Activated CD8-positive, alpha-beta T cell treated with anti-CD3 and anti-CD28 coated beads for 36 hours (primary cell): ENCODE results near the gene SPIB. TPM values are rescaled to one million over a fixed set of nuclear protein-coding genes. Genes with fewer than 3 reads are reported as not detected.
"Not testable (repeated sequence)": the region's sequence is repeated elsewhere in the genome, so short reads cannot be mapped to it uniquely, and the experiment has no call there.

Experiments used
- ATAC-seq: fragments of 200-7000 bp; cut with Tn5 transposase; one replicate; pipeline ENCODE4 v1.10.0; 2021; ENCODE audit warnings: mild to moderate bottlenecking, moderate library complexity
- CTCF ChIA-PET: fragments of 350-600 bp; sonication (Branson Sonifier 250); formaldehyde crosslinking; loops from one replicate; lab custom pipeline; 2021; ENCODE audit warnings: antibody characterized with exemption; lab: Charles Lee
- POLR2A ChIA-PET: fragments of 350-600 bp; sonication (Branson Sonifier 250); formaldehyde crosslinking; loops from one replicate; lab custom pipeline; 2021; ENCODE audit warnings: antibody characterized with exemption; lab: Charles Lee
- DNase-seq: peaks from one replicate; pipeline ENCODE4 v3.0.0-alpha.2; 2020
- H3K27ac Mint-ChIP-seq: one replicate; pipeline ENCODE4 v1.8.0; 2021; ENCODE audit warnings: mild to moderate bottlenecking, mixed read lengths
- H3K27me3 Mint-ChIP-seq: one replicate; pipeline ENCODE4 v1.8.0; 2021; ENCODE audit warnings: mixed read lengths
- H3K36me3 Mint-ChIP-seq: one replicate; pipeline ENCODE4 v1.8.0; 2021; ENCODE audit warnings: low read depth, mixed read lengths
- H3K4me1 Mint-ChIP-seq: one replicate; pipeline ENCODE4 v1.8.0; 2021; ENCODE audit warnings: low read depth, mixed read lengths
- H3K4me3 Mint-ChIP-seq: one replicate; pipeline ENCODE4 v1.8.0; 2021; ENCODE audit warnings: mild to moderate bottlenecking, moderate library complexity, mixed read lengths
- H3K9me3 Mint-ChIP-seq: one replicate; pipeline ENCODE4 v1.8.0; 2021; ENCODE audit warnings: mixed read lengths
- intact Hi-C: fragments of 100-400 bp; cut with micrococcal nuclease; formaldehyde crosslinking; loops from one replicate; pipeline ENCODE4 v1.10.0; 2022
- total RNA-seq, 2 experiments: library from RNA; stranded (reverse); gene quantifications; one replicate each; pipeline ENCODE4 v1.2.3, GENCODE V29; 2021
- TF ChIP-seq, protein P1 (sequence below): fragments of 200-600 bp; IDR thresholded peaks from one replicate; pipeline ENCODE4 v1.8.0; 2022; ENCODE audit warnings: antibody characterized with exemption, mild to moderate bottlenecking

The SPIB gene
- total RNA-seq, 2 experiments from 2014 or later, result 0.68 to 1.5 TPM

DNA sequence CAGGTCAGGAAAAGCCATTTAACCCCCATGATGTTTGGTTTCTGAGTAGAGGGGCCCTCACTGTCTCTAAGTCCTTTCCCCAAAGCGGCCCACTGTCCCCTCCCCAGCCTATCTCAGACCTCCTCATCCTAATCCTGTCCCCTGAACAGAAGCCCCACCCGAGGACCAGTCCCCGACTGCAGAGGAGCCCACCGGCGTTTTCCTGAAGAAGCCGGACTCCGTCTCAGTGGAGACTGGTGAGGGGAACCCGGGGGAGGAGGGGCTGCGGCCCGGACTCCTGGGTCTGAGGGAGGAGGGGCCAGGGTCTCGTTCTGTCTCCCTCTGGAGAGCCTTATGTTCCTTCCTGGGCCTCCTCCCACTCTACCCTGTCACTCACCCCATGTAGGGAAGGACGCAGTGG is 16.9 kb downstream of the SPIB start:
- DNase-seq, result no peak
- Mint-ChIP-seq H3K4me1 (peaks cover 8% of the 10 kb centered on the region), H3K9me3 (no peaks in the 10 kb centered on the region), H3K27me3 (peaks cover 10% of the 10 kb centered on the region), H3K27ac (no peak overlapping the region), H3K36me3 (no peaks in the 10 kb centered on the region), H3K4me3 (no peak overlapping the region)
- POLR2A ChIA-PET, result no interaction called here
- TF ChIP-seq, protein P1, sequence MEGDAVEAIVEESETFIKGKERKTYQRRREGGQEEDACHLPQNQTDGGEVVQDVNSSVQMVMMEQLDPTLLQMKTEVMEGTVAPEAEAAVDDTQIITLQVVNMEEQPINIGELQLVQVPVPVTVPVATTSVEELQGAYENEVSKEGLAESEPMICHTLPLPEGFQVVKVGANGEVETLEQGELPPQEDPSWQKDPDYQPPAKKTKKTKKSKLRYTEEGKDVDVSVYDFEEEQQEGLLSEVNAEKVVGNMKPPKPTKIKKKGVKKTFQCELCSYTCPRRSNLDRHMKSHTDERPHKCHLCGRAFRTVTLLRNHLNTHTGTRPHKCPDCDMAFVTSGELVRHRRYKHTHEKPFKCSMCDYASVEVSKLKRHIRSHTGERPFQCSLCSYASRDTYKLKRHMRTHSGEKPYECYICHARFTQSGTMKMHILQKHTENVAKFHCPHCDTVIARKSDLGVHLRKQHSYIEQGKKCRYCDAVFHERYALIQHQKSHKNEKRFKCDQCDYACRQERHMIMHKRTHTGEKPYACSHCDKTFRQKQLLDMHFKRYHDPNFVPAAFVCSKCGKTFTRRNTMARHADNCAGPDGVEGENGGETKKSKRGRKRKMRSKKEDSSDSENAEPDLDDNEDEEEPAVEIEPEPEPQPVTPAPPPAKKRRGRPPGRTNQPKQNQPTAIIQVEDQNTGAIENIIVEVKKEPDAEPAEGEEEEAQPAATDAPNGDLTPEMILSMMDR, result no peak
- CTCF ChIA-PET, result no interaction called here
- intact Hi-C loops, result no loop called here
- ATAC-seq, result no peak

DNA sequence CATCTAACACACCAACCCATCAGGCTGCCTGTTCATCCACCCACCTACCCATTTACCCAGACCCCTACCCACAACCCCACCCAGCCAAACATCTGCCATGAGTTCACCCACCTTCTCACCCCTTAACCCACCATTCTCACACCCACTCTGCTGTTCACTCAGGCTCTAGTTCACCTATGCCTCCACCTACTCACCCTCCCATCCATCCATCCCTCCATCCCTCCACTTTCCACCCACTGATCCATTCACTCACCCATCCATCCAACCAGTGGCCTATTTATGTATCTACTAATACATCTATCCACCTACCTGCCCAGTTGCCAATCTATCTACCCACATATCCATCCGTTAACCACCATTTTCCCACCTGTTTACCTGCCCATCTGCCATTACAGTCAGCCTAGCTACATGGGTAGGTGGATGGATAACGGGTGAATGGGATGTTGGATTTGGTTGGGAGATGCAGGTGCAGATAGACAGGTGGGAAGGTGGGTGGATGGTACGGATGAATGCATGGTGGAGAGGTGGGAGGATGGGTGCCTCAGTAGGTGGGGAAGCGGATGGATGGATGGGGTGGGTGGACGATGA is 19.2 kb downstream of the SPIB start:
- POLR2A ChIA-PET, result interaction anchor here (0.6 kb wide), 1 partner anchor 9 kb away, joined by 3 read pairs; no protein-coding TSS in a partner anchor
- intact Hi-C loops, result no loop called here
- DNase-seq (no peak), ATAC-seq (no peak)
- H3K27me3 Mint-ChIP-seq, result peaks cover 3% of the 10 kb centered on the region
- CTCF ChIA-PET, result no interaction called here
- H3K4me1 Mint-ChIP-seq, result no peaks in the 10 kb centered on the region
- no peaks in the 10 kb centered on the region for H3K9me3 Mint-ChIP-seq
- TF ChIP-seq, protein P1, result no peak
- no peak overlapping the region for H3K4me3 Mint-ChIP-seq
- no peak overlapping the region for H3K27ac Mint-ChIP-seq
- H3K36me3 Mint-ChIP-seq, result no peaks in the 10 kb centered on the region

DNA sequence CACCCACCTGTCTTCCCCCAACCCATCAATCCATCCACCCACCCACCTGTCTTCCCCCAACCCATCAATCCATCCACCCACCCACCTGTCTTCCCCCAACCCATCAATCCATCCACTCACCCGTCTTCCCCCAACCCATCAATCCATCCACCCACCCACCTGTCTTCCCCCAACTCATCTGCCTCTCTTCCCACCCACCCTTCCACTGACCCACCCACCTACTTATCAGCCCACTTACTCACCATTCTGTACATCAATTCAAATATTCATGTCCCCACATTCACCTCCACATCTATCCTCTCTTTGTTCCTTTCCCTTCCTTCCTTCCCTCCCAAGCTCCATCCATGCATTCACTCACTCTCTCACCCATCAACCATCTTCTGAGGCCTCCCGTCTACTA is 20.4 kb downstream of the SPIB start:
- CTCF ChIA-PET, H3K36me3 Mint-ChIP-seq, H3K27ac Mint-ChIP-seq, H3K4me3 Mint-ChIP-seq, H3K9me3 Mint-ChIP-seq, POLR2A ChIA-PET, ATAC-seq, H3K4me1 Mint-ChIP-seq, H3K27me3 Mint-ChIP-seq, DNase-seq, intact Hi-C loops: not testable (repeated sequence)

DNA sequence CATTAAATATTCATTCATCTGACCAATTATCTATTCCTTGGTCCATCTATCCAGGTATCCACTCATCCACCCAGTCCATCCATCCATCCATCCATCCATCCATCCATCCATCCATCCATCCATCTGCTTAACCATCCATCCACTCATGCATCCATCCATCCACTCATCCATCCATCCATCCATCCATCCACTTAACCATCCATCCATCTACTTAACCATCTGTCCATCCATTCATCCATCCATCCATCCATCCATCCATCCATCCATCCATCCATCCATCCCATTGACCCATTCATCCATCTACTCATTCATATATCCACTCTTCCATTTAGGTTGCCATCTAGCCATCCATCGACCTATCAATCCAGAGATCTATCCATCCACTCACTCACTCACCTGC is 25.3 kb downstream of the SPIB start:
- ATAC-seq, result no peak
- ChIA-PET CTCF (no interaction called here), POLR2A (no interaction called here)
- DNase-seq, result no peak
- H3K9me3 Mint-ChIP-seq, result no peaks in the 10 kb centered on the region
- TF ChIP-seq, protein P1, result no peak
- no peak overlapping the region for H3K4me3 Mint-ChIP-seq
- no peak overlapping the region for H3K27ac Mint-ChIP-seq
- H3K36me3 Mint-ChIP-seq, result no peaks in the 10 kb centered on the region
- peaks cover 2% of the 10 kb centered on the region for H3K27me3 Mint-ChIP-seq
- H3K4me1 Mint-ChIP-seq, result no peaks in the 10 kb centered on the region
- intact Hi-C loops, result no loop called here

DNA sequence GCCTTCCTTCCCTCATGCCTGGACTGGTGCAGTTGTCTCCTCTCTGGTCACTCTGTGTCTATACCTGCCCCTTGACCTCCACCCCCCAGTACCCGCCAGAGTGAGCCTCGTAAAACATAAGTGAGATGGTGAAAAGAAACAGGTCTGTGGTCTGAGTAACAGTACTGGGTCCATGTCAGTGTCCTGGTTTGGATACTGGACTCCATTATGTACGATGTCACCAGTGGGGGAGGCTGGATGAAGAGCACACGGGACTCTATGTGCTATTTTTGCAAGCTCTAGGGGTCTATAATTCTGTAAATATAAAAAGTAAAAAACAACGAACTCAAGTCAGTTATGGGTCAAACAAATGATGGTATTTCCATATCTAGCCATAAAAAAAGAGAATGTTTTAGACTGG is 28.3 kb downstream of the SPIB start:
- no peak overlapping the region for H3K27ac Mint-ChIP-seq
- DNase-seq, result no peak
- no peaks in the 10 kb centered on the region for H3K4me1 Mint-ChIP-seq
- CTCF ChIA-PET, result no interaction called here
- H3K36me3 Mint-ChIP-seq, result no peaks in the 10 kb centered on the region
- H3K9me3 Mint-ChIP-seq, result no peaks in the 10 kb centered on the region
- H3K27me3 Mint-ChIP-seq, result peaks cover 8% of the 10 kb centered on the region
- H3K4me3 Mint-ChIP-seq, result no peak overlapping the region
- TF ChIP-seq, protein P1, result no peak
- ATAC-seq, result no peak
- POLR2A ChIA-PET, result interaction anchor here (1.3 kb wide), 1 partner anchor 32 kb away, joined by 5 read pairs; no protein-coding TSS in a partner anchor
- intact Hi-C loops, result no loop called here
